Stimulated activated CD4-positive, alpha-beta T cell treated with anti-CD3 and anti-CD28 coated beads, Interleukin-4, amount 100 ng/mL, for 48 hours (primary cell): ENCODE data around the gene NR1I3.
"Not testable (repeated sequence)": the region's sequence is repeated elsewhere in the genome, so short reads cannot be mapped to it uniquely, and the experiment has no call there.

Experiments used
- DNase-seq, 2 donors: peaks; one replicate each; pipeline ENCODE4 v3.0.0-alpha.2; 2020; ENCODE audit warnings: low read depth in 2 of 2

NR1I3 gene, protein sequence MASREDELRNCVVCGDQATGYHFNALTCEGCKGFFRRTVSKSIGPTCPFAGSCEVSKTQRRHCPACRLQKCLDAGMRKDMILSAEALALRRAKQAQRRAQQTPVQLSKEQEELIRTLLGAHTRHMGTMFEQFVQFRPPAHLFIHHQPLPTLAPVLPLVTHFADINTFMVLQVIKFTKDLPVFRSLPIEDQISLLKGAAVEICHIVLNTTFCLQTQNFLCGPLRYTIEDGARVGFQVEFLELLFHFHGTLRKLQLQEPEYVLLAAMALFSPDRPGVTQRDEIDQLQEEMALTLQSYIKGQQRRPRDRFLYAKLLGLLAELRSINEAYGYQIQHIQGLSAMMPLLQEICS

DNA sequence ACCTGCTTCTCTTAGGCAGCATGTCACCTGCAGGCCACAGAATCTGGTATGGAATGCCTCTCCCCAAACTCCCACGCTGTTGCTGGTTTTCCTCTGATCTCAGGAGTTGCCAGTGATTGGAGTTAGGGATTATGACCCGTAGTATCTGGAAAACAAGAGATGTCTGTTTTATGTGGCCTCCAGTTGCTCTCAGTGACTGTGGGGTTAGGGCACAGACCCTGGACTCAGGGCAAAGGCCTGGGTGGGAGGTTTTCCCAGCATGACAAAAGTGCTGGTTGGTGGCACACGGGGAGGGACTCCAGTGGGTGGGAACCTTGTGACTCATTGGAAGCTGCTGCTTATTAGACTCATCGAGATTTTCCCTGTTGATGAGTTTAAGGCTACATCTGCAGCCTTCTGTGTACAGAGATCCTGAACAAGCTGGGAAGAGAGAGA is at the start of gene NR1I3:
Gene NR1I3, minus strand, starts transcription at position 165 of the 435 bp plus-strand sequence. CDS start 1,638 bp downstream, outside the sequence.
- DNase-seq = no peak

DNA sequence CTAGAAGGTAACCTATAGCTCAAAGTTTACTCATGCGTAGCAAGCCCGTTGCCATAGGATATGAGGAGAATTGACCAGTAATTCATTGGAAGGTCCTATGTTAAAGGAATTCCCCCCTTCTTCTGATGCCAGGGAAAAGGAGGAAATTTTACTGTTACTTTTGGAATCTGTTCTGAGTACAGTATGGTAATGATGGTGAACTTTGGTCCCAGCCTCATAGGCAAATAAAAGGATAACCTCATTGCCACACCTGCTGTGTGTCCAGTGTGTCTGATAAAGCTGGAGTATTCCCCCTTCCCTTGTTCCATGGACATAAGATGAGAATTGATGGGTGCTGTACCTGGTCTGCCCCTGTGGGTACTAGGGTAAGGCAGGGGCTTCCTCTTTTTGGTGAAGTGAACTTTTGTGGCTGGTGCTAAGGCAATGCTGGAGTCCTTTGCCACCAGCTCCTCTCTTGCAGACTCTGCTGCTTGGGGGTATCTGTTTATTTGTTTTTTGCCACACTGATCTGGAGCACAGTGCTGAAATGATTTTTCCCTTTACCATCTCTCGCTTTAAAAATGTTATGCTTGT is 49.6 kb upstream of the NR1I3 start:
- DNase-seq = no peak

DNA sequence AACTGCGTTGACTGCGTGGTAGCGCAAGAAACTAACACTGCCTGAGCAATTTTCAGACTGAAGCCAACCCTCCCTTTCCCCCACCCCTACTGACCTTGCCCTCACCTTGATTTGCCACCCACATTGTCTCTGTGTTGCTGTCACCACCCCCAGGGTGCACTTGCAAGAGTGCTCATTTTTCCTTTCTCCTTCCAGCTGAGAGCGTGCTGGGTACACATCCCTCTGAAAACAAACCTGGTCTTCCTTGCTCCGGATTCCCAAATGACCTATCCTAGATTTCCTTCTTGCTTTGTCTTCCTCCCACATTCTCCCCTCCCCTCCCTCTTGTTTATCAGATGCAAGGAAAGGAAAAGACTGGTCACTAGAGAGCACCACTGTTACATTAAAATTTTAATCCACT is 47.5 kb upstream of the NR1I3 start:
- DNase-seq = no peak

DNA sequence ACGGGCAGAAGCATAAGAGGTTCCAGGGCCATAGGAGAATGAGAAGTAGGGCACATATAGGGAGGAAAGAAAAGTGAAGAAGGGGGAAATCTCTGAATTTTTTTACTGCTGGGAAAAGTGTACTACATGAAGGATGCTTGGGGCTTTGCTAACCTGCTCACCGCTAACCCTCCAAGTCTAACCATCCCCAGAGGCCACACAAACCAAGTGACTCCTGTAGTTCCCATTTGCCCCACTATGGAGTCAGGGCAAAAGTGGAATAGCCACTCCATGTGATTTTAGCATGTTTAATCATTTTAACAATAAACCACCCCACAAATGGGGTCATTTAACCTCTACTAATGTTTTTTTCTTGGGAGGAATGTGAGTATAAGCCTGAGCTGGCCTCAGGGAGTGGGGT is 47.1 kb upstream of the NR1I3 start:
- DNase-seq = no peak

DNA sequence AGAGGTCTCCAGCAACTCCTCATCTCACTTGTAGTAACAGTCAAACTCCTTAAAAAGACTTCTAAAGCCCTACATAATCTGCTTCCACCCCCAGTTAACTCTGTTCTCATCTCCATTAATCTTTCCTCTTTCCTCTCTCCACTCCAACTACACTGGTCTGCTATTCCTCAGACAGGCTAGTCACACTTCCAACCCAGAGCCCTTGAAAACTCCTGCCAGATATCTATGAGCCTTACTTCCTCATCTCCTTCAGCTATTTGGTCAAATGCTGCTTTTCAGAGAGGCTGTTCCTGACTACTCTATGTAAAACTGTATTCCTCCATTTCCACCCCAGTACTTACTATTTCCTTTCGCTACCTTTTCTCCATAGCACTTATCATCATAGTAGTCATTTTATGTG is 45.0 kb upstream of the NR1I3 start:
- DNase-seq = no peak

DNA sequence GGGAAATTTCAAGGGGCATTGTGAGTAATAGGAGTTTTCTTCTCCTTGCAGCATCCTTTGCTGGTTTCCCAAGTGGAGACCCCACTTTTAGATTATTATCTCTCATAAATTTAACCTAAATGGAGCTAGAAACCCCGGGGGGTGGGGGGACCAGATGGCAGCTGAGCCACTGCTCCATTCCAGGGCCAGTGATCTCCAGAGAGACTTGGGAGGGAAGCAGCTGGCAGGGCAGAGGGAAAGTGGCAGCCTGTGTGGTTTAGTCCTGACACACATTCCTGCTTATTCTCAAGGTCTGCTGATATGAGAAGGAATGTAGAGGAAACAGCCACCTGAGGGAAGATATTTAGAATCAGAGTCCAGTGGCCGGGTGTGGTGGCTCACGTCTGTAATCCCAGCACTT is 36.9 kb upstream of the NR1I3 start:
- DNase-seq = no peak

DNA sequence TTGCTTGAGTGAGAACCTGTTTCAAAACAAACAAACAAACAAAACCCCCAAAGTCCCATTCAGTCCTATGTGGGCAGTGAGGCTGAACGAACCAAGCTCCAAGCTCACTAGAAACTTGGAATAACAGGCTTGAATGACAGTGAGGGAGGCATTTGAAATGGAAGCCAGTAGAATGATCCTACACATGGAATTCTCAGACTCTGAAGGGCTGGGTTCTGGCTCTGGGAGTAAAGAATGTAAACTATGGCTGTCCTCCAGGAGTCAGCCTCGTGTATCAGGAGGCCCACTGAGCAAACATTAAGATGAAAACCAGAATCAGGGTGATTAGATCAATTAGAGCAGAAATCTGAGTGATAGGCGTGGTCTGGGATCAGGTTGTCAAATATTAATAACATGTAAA is 35.4 kb upstream of the NR1I3 start:
- no peak for DNase-seq

DNA sequence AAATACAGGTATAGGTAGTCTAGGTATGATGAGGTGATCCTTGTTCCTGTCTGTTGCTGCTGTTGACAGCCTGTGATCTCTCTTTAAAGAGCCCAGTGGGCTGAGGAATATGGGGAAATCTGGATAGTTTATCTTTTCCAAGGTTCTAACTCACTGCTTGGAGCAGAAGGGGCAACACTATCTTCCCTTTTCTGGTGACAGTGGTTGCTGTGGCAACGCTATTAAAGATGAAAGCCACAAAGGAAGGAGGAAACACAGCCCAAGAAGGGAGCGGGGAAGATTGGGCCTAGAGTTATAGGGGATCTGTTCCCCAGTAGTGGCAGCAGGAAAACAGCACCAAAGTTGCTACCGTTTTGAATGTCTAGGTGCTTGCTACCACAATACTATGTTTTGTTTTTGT is 29.3 kb upstream of the NR1I3 start:
- no peak for DNase-seq

DNA sequence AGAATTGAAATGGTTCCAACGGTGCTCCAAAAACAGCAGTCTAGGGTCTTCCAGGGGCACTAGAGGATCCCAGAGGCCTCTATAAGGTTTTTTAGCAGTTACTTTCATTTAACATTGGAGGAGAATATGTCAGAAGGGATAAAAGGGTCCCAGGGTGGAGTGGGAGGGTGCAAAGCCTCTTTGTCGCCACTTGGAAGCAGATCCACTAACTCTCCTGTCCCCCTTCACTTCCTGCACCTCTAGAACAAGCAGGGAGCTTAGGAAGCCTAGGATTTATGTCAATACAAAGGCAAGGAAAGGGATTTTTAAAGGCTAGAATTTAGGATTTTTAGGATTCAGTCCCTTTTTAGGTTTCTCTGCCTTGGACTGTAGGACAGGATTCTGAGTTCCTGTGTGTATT is 28.8 kb upstream of the NR1I3 start:
- no peak for DNase-seq

DNA sequence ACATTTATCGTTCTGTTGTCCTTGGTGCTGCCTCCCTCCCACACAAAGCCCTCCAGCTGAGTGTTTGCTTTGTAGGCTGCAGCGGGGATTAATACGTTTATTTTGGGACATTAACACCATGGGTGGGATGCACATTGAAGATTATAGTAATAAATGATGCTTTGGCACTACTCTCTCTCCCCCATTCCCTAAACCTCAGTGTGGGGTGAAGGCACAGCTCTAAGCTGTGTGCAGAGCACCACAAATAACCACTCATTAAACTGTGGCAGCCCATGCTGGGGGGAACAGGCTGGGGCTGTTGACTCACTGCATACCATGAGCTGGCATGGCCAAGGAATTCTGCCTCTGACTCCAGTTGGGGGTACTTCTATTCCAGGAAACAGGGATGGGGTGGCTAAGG is 28.2 kb upstream of the NR1I3 start:
- no peak for DNase-seq

DNA sequence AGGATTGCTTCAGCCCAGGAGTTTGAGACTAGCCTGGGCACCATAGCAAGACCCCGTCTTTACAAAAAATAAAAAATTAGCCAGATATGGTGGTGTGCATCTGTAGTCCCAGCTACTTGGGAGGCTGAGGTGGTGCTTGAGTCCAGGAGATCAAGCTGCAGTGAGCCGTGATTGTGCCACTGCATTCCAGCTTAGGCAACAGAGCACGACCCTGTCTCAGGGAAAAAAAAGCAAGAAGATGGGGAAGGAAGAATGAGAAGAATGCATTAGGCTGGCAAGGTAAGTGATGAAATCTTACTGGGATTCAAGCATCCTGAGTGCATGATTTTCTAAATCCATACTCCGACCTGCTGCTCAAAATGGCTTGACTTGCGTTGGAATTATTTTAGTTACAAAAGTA is 27.3 kb upstream of the NR1I3 start:
- DNase-seq = no peak

DNA sequence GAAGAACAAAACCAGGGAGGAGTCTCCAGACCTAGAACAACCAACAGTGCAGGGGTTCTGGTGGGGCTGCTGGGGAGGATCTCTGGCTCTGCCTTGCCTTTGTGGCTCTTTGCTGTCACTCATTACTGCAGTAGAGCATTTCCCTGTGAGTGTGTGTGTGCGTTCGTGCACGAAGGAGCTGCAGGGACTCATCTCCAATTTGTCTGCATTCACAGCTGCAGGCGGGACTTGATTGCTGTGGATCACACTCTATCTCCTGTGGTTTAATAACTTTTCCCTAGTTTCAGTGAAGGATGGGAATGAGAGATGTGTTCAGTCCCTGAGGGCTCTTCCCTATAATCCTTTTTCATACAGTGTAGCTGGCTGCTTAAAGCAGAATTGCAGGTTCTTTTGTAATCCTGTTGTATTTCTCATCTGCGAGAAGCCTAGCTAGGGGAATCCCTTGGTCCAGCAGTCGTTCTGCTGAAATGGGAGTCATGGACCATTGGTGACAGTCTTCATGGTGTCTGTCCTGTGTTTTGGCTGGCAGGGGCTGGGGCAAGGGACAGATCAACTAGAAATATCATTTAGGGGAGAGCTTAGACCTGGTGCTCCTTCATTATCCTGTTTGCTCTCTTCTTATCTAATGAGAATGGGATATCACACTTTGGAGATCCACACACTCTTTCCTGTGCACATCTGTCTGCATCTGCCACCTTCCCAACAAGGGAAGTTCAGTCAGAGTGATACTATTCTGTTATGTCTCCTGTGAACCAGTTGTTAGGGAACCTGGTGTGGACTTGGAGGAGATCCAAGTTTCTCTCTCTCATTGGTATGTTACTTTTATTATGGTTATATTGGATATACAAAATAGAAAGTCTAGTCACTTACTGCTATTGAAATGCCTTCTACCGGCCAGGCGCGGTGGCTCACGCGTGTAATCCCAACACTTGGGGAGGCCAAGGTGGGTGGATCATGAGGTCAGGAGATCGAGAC is 23.5 kb upstream of the NR1I3 start:
- no peak for DNase-seq

DNA sequence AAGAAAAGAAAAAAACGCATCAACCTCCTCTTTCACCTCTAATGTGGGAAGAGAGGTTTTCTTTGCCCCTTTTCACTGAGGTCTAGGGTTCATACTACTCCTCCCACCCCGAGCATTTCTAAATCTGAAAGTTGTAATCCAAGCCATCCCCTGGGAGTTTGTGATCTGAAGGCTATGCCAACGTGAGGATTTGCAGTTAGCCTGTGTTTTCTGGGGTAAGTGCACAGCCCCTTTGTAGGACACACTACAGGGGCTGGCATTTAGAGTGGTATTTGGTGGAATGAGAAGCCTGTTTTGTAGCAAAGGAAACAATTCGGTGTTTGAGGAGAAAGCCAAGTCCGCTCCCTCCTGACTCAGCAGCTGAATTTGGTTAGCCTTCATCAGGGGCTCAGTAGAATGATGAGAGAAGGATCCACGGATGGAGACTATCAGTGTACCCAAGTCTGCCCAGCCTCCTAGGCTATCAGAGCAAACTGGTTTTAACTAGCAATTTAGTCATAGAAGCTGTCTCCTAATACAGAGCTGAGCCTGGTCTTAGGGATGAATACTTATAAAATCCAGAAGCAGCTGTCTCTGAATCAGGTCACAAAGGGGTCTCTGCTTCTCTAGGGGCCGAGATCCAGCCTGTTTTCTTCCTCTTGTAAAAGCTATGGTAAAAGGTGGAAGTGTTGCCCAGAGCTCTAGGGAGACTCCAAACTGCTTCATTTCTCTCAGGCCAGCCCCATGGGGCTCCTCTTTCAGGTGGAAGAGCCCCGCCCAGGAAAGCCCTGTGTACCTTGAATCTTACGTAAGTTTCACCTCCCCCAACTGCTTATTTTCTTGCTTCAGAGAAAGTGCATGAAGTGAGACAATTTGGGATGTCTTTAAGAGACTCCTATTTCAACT is 22.6 kb upstream of the NR1I3 start:
- no peak for DNase-seq

DNA sequence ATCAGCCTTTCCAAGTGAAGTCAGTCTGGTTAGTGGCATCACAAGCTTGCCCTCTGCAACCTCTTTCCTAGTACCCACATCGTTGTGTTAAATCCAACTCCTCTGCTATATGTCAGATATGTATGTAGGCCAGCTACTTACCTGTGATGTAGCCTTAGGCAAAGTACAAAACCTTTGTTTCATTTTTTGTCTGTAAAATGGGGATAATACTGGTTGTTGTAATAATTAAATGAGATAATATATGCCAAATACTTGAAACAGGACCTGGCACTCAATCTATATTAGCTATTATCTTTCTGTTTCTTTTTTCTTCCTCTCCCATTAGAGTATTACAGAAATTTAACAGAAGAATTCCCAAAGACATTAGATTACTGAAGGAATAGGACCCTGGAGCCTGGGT is 21.8 kb upstream of the NR1I3 start:
- DNase-seq = no peak

DNA sequence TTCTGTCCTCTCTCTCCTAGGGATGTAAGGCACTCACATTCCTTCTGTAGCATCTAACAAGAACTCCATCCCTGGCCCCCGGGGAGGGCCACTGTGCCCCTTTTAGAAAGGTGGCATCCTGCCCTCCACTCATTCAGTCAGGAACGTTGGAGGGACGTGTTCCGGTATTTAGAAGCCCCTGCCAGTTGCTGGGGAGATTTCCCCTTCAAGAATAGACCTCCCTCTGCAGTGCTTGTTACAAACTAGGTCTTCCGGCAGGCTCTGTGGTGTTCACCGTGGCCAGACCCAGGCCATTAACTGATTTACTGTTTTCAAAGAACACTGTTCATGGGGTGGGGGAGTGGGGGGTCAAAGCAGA is 21.3 kb upstream of the NR1I3 start:
- no peak for DNase-seq

DNA sequence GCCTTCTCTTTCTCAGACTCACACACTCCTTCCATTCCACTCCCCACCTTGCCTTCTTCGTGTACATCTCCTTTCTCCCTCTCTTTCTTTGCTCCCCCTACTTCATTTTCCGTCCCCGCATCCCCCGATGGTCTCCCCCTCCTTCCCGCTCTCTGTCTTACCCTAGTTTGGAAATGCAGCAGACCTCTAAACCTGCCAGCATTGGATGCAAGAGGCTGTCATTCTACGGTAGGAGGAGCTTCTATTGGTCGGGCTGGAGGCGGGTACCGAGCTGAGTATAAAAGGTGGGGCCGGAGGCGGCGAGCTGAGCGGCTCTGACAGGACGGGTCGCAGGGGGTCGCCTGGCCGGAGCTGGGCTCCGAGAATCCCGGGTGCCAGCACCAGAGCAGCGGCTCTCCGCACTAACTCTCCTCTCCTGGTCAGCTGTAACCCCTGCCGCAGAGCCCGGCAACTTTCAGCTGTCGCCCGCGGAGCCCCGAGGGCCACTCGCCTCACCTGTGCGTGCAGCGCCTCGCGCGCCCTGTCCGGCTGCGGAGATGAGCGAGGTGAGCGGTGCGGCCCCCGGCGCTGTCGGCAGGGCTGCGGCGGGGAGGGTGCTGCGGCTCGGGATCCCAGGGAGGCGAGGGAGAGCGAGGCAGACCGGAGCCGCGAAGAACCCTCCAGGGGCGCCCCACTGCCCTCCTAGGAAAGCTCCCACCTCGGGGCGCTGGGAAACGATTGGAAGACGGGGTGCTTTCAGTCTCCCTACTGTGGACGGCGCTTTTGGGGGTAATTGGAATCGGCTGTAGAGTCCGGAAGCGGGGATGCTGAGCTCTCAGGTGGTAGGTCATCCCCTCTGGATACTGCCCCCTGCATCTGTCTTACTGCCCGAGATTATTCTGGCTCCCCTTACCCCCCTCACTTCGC is 20.7 kb upstream of the NR1I3 start, which contains the start of gene PCP4L1:
Gene PCP4L1, plus strand, starts transcription at position 307 of the 906 bp plus-strand sequence. Its CDS starts 230 bp downstream, at position 537.
- DNase-seq = peak; percentile 26 to 36

DNA sequence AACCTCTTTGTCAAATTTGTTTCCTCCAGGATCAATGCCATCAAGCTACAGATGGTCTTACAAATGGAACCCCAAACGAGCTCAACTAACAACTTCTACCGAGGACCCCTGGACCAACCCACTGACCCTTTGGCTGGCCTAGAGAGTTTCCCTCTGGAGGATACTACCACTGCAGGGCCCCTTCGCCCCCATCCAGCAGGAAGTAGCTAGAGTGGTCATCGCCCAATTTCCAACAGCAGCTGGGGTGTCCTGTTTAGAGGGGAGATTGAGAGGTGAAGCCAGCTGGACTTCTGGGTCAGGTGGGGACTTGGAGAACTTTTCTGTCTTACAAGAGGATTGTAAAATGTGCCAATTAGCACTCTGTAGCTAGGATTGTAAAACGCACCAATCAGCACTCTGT is 19.1 kb upstream of the NR1I3 start:
- DNase-seq = peak in 1 of 2 donors; percentile 9

DNA sequence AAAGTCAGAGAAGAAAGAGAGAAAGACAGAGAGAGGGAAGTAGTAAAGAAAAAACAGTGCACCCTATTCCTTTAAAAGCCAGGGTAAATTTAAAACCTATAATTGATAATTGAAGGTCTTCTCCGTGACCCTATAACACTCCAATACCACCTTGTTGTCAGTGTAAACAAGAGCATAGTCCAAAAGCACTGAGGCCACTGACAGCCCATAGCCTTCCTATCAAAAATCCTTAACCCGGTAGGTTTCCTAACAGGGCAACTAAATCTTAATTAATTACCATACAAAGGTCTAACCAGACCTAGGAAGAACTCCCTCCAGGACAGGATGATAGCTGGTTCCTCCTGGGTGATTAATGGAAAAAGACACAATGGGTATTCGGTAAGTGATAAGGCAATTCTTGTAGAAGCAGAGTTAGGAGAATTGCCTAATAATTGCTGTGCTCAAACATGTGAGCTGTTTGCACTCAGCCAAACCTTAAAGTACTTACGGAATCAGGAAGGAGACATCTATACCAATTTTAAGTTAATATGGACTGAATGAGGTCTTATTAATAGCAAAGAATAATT is 18.0 kb upstream of the NR1I3 start:
- not testable (repeated sequence) for DNase-seq

DNA sequence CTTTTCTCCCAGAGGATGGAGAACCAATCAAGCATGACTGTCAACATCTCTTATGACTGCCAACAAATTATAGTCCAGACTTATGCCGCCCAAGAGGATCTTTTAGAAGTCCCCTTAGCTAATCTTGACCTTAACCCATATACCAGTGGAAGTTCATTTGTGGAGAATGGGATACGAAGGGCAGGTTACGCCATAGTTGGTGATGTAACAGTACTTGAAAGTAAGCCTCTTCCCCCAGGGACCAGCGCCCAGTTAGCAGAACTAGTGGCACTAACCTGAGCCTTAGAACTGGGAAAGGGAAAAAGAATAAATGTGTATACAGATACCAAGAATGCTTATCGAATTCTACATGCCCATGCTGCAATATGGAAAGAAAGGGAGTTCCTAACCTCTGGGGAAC is 17.3 kb upstream of the NR1I3 start:
- not testable (repeated sequence) for DNase-seq

DNA sequence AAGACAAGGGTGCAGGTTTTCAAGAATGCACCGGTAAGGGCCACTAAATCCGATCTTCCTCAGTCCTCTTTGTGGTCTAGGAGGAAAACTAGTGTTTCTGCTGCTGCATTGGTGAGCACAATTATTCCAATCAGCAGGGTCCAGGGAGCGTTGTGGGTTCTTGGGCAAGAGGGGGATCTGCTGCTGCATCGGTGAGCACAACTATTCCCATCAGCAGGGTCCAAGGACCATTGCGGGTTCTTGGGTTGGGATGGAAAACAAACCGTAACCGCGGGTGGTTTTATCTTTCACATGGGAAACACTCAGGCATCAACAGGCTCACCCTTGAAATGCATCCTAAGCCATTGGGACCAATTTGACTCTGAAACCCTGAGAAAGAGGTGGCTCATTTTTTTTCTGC is 13.6 kb upstream of the NR1I3 start:
- no peak for DNase-seq
